Glutamatergic neuron (in vitro differentiated cells): Measurements from ENCODE around the gene AARS2. TPM values are rescaled to one million over a fixed set of nuclear protein-coding genes. Genes with fewer than 3 reads are reported as not detected.

Experiments
- DNase-seq: peaks from one replicate; pipeline ENCODE4 v3.0.0; 2022
- H3K27ac Mint-ChIP-seq: one replicate; pipeline ENCODE4 v1.8.0; 2020; ENCODE audit warnings: mild to moderate bottlenecking, mixed read lengths, inconsistent platforms; ENCODE audit not compliant: unreplicated experiment
- H3K27me3 Mint-ChIP-seq: one replicate; pipeline ENCODE4 v1.8.0; 2020; ENCODE audit warnings: mild to moderate bottlenecking, moderate library complexity, mixed read lengths, inconsistent platforms; ENCODE audit not compliant: unreplicated experiment
- H3K36me3 Mint-ChIP-seq: one replicate; pipeline ENCODE4 v1.8.0; 2020; ENCODE audit warnings: mild to moderate bottlenecking, mixed read lengths, inconsistent platforms; ENCODE audit not compliant: unreplicated experiment
- H3K4me1 Mint-ChIP-seq: one replicate; pipeline ENCODE4 v1.8.0; 2020; ENCODE audit warnings: mild to moderate bottlenecking, low read depth, mixed read lengths, inconsistent platforms; ENCODE audit not compliant: unreplicated experiment
- H3K4me3 Mint-ChIP-seq: one replicate; pipeline ENCODE4 v1.8.0; 2020; ENCODE audit warnings: mild to moderate bottlenecking, mixed read lengths, inconsistent platforms; ENCODE audit not compliant: unreplicated experiment
- H3K9me3 Mint-ChIP-seq: one replicate; pipeline ENCODE4 v1.8.0; 2020; ENCODE audit warnings: mild to moderate bottlenecking, moderate library complexity, mixed read lengths, inconsistent platforms; ENCODE audit not compliant: unreplicated experiment
- CTCF ChIP-seq: fragments of 200-600 bp; sonication (generic); IDR thresholded peaks from one replicate; pipeline ENCODE4 v1.5.0; 2021; ENCODE audit not compliant: partially characterized antibody, unreplicated experiment
- total RNA-seq: library from RNA; stranded (reverse); fragmentation: NEBNext Ultra II Directional; extraction: Animal tissue kit (Norgen Biotek cat#: 25700); gene quantifications from one replicate; pipeline ENCODE4 v1.2.1, GENCODE V29; 2021; ENCODE audit not compliant: unreplicated experiment

The AARS2 gene
- total RNA-seq, 1 donor from 2014 or later = 41.7 TPM

- Mint-ChIP-seq H3K36me3 (peaks cover 14% of the 10 kb centered on the region), H3K4me1 (peaks cover 41% of the 10 kb centered on the region), H3K4me3 (peak overlapping the region; percentile 63), H3K9me3 (peaks cover 19% of the 10 kb centered on the region), H3K27ac (no peak overlapping the region), H3K27me3 (peaks cover 14% of the 10 kb centered on the region)
- peak; percentile 50 for TF ChIP-seq CTCF
- DNase-seq = peak; percentile 75
Measured at GRCh38 chr6:44253307-44254101, 59.6 kb downstream of the AARS2 start.

GRCh38 chr6:44251576-44252524, 61.3 kb downstream of the AARS2 start:
- H3K9me3 Mint-ChIP-seq = peaks cover 23% of the 10 kb centered on the region
- DNase-seq = no peak
- TF ChIP-seq CTCF = no peak
- H3K27me3 Mint-ChIP-seq = peaks cover 17% of the 10 kb centered on the region
- peak overlapping the region; percentile 29 for H3K27ac Mint-ChIP-seq
- peaks cover 16% of the 10 kb centered on the region for H3K36me3 Mint-ChIP-seq
- H3K4me1 Mint-ChIP-seq = peaks cover 37% of the 10 kb centered on the region
- H3K4me3 Mint-ChIP-seq = peak overlapping the region; percentile 60

GRCh38 chr6:44250718-44251123, 62.4 kb downstream of the AARS2 start:
- peaks cover 33% of the 10 kb centered on the region for H3K4me1 Mint-ChIP-seq
- no peak overlapping the region for H3K27ac Mint-ChIP-seq
- peaks cover 16% of the 10 kb centered on the region for H3K36me3 Mint-ChIP-seq
- H3K9me3 Mint-ChIP-seq = peaks cover 23% of the 10 kb centered on the region
- peaks cover 17% of the 10 kb centered on the region for H3K27me3 Mint-ChIP-seq
- no peak for TF ChIP-seq CTCF
- DNase-seq = no peak
- no peak overlapping the region for H3K4me3 Mint-ChIP-seq

- Mint-ChIP-seq H3K36me3 (peaks cover 16% of the 10 kb centered on the region), H3K4me3 (peak overlapping the region; percentile 56), H3K27ac (peak overlapping the region; percentile 14), H3K9me3 (peaks cover 22% of the 10 kb centered on the region), H3K4me1 (peaks cover 34% of the 10 kb centered on the region), H3K27me3 (peaks cover 21% of the 10 kb centered on the region)
- no peak for DNase-seq
- TF ChIP-seq CTCF = no peak
Measured at GRCh38 chr6:44250067-44250717, 63.0 kb downstream of the AARS2 start.

Other genes starting within 250 kb of the AARS2 start
- 31.7 TPM for gene MRPL14, start 185.9 kb downstream of the AARS2 start, total RNA-seq
- 148 TPM for gene TMEM63B, start 185.8 kb downstream of the AARS2 start, total RNA-seq
- gene CAPN11, start 154.5 kb downstream of the AARS2 start, total RNA-seq = not detected
- 0.91 TPM for gene MYMX, start 96.4 kb downstream of the AARS2 start, total RNA-seq
- gene SLC29A1, start 89.8 kb downstream of the AARS2 start, total RNA-seq = 20.0 TPM
- gene HSP90AB1, start 66.2 kb downstream of the AARS2 start, total RNA-seq = 771 TPM
- gene SLC35B2, start 55.8 kb downstream of the AARS2 start, total RNA-seq = 71.8 TPM
- 15.3 TPM for gene NFKBIE, start 47.8 kb downstream of the AARS2 start, total RNA-seq
- 51.3 TPM for gene TMEM151B, start 42.9 kb downstream of the AARS2 start, total RNA-seq
- not detected for gene SPATS1, start 29.3 kb upstream of the AARS2 start, total RNA-seq
- gene CDC5L, start 74.4 kb upstream of the AARS2 start, total RNA-seq = 19.6 TPM